Measurements from ENCODE around the gene EML4.
"Not testable (repeated sequence)": the region's sequence is repeated elsewhere in the genome, so short reads cannot be mapped to it uniquely, and the experiment has no call there.

EML4 gene

GRCh38 chr2:42338567-42339190 lies 169.5 kb downstream of the EML4 start:
- no peak for DNase-seq

- DNase-seq: peak; percentile 20
These were observed 170.2 kb downstream of the EML4 start for GRCh38 chr2:42339191-42339912.

GRCh38 chr2:42340045-42340937 lies 171.1 kb downstream of the EML4 start:
- no peak for DNase-seq

GRCh38 chr2:42340938-42341636 lies 171.9 kb downstream of the EML4 start:
- no peak for DNase-seq

- no peak for DNase-seq
These were observed 173.1 kb downstream of the EML4 start for GRCh38 chr2:42342061-42342794.

GRCh38 chr2:42342795-42343241 lies 173.7 kb downstream of the EML4 start:
- no peak for DNase-seq

- no peak for DNase-seq
These were observed 176.8 kb downstream of the EML4 start for GRCh38 chr2:42345986-42346385.

- not testable (repeated sequence) for DNase-seq
These were observed 177.7 kb downstream of the EML4 start for GRCh38 chr2:42346856-42347255.

- DNase-seq: not testable (repeated sequence)
These were observed 178.4 kb downstream of the EML4 start for GRCh38 chr2:42347518-42347917.

- no peak for DNase-seq
These were observed 179.1 kb downstream of the EML4 start for GRCh38 chr2:42348113-42348805.

GRCh38 chr2:42350434-42351063 lies 181.4 kb downstream of the EML4 start:
- DNase-seq: no peak

GRCh38 chr2:42351864-42352263 lies 182.7 kb downstream of the EML4 start:
- DNase-seq: no peak

GRCh38 chr2:42353792-42354429 lies 184.8 kb downstream of the EML4 start:
- no peak for DNase-seq

- peak; percentile 13 for DNase-seq
These were observed 190.3 kb downstream of the EML4 start for GRCh38 chr2:42359304-42359964.

GRCh38 chr2:42359965-42360483 lies 190.9 kb downstream of the EML4 start:
- DNase-seq: peak; percentile 79

- DNase-seq: peak; percentile 7
These were observed 191.3 kb downstream of the EML4 start for GRCh38 chr2:42360493-42360889.

GRCh38 chr2:42360890-42361727 lies 192.0 kb downstream of the EML4 start, which contains the start of gene COX7A2L:
TSS of gene COX7A2L (minus strand) at chr2:42361217. CDS start at chr2:42361161, 56 bp downstream.
- DNase-seq: peak; percentile 96

GRCh38 chr2:42361728-42362283 lies 192.7 kb downstream of the EML4 start:
- DNase-seq: no peak
